HUES6 (cell line): ENCODE data around the gene NTN4.
"Not testable (repeated sequence)": the region's sequence is repeated elsewhere in the genome, so short reads cannot be mapped to it uniquely, and the experiment has no call there.

Source experiments
- H3K27ac ChIP-seq: 2 replicates; pipeline ENCODE4 v1.7.0; 2013; ENCODE audit warnings: low read depth, mild to moderate bottlenecking, low read length, inconsistent platforms
- H3K27me3 ChIP-seq: 2 replicates; pipeline ENCODE4 v1.6.1; 2013; ENCODE audit warnings: low read length; ENCODE audit not compliant: control insufficient read depth, insufficient read depth
- H3K36me3 ChIP-seq: 2 replicates; pipeline ENCODE4 v1.6.1; 2013; ENCODE audit warnings: low read length; ENCODE audit not compliant: control insufficient read depth, insufficient read depth
- H3K4me1 ChIP-seq: 2 replicates; pipeline ENCODE4 v1.6.1; 2013; ENCODE audit warnings: low read length; ENCODE audit not compliant: control insufficient read depth, insufficient read depth
- H3K4me3 ChIP-seq: 2 replicates; pipeline ENCODE4 v1.5.1; 2013; ENCODE audit warnings: low read depth, low read length
- H3K9ac ChIP-seq: one replicate; pipeline ENCODE4 v1.6.1; 2013; ENCODE audit warnings: mild to moderate bottlenecking, low read length
- H3K9me3 ChIP-seq: 2 replicates; pipeline ENCODE4 v1.6.1; 2013; ENCODE audit warnings: low read depth, low read length; ENCODE audit not compliant: control insufficient read depth, insufficient read depth

The NTN4 gene

DNA sequence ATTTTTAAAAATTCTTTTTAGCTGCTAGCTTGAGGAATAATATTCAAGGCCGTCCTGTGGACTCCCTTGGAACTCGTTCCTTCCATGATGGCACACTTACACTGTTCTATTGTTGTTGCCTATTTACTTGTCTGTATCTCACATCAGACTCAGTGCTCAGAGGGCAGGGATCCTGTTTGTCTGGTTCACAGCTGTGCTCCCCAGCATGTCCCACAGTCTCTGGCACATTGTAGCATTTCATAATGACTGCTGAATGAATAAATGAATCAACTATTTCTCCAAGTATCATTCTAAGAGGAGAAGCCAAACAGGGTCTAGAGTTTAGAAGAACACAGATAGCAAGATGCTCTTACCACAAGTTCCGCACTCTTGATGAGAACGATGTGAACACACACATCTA is 48.0 kb downstream of the NTN4 start:
- Histone ChIP-seq H3K9me3 (no peaks in the 10 kb centered on the region; the same call in 1 of the 2 replicates), H3K4me3 (no peak overlapping the region), H3K36me3 (no peaks in the 10 kb centered on the region), H3K9ac (no peak overlapping the region), H3K4me1 (no peaks in the 10 kb centered on the region), H3K27me3 (no peaks in the 10 kb centered on the region), H3K27ac (no peak overlapping the region)

DNA sequence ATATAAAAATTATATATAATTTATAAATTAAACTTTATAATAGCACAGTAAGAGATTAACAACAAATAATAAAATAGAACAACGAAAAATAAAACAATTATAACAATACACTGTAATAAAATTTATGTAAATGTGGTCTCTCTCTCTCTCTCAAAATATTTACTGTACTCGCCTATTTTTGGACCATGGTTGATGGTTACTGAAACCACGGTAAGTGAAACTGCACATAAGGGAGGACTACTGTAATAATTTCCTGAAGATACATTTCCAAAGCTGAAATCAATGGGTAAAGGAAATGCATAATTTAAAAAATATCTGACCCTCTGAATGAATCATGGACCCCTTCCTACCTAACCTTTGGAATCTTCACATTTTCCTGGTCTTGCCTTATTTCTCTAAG is 48.9 kb downstream of the NTN4 start:
- H3K4me3 ChIP-seq: no peak overlapping the region
- no peaks in the 10 kb centered on the region for H3K27me3 ChIP-seq
- no peak overlapping the region for H3K9ac ChIP-seq
- no peaks in the 10 kb centered on the region for H3K4me1 ChIP-seq
- H3K9me3 ChIP-seq: no peaks in the 10 kb centered on the region; the same call in 1 of the 2 replicates
- H3K27ac ChIP-seq: no peak overlapping the region
- no peaks in the 10 kb centered on the region for H3K36me3 ChIP-seq

DNA sequence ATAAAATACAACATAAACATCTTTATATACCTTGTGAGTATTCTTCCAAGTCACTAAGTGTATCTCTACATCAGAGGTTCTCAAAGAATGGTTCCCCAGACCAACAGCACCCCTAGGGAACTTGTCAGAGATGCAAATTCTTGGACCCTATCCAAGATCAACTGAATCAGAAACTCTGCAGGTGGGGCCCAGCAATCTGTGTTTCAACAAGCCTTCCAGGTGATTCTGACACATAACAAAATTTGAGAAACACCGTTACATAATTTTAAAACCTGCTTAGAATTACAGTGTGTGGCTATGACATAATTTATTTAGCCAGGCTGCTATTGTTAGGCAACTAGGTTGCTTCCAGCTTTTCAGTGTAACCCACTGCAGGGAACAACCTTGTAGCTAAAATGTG is 49.8 kb downstream of the NTN4 start:
- H3K4me1 ChIP-seq: no peaks in the 10 kb centered on the region
- no peak overlapping the region for H3K9ac ChIP-seq
- H3K9me3 ChIP-seq: no peaks in the 10 kb centered on the region; the same call in 1 of the 2 replicates
- no peaks in the 10 kb centered on the region for H3K27me3 ChIP-seq
- no peak overlapping the region for H3K27ac ChIP-seq
- H3K36me3 ChIP-seq: no peaks in the 10 kb centered on the region
- H3K4me3 ChIP-seq: no peak overlapping the region

DNA sequence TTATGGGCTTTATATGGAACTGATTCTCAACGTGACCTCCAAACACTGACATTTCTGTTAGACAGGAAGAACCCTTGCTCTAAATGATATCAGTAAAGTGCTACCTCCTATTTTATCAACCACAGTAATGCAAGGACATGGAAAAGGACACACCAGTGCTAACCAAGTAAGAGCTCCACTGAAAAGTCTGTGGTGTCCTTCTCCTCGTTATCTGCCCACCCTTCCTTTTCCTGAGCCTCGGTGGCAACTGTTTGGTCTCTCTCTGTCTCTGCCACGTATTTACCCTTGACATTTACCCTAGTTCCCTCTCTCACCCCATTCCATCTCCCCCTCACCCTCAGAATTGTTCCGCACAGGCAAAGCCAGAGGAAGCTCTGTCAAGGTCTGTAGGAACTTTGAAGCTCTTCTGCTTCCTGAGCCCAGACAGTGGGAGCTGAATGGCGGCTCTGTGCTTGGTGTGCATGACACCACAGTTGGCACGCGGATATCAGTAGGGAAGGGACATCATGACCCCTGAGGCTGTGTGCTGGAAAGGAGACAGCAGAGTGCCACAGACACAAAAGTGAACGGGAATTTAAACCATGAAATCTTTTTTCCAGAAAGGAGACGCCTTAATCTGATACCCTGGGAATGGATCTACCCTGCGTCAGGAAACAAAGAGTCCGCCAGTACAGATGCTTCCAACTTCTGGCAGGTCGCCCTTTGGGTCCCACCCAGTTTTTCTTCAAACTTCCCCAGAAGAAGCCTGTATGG is 50.8 kb downstream of the NTN4 start:
- Histone ChIP-seq H3K27ac (no peak overlapping the region), H3K9me3 (no peaks in the 10 kb centered on the region), H3K9ac (no peak overlapping the region), H3K27me3 (no peaks in the 10 kb centered on the region), H3K4me1 (no peaks in the 10 kb centered on the region), H3K4me3 (no peak overlapping the region), H3K36me3 (no peaks in the 10 kb centered on the region)

DNA sequence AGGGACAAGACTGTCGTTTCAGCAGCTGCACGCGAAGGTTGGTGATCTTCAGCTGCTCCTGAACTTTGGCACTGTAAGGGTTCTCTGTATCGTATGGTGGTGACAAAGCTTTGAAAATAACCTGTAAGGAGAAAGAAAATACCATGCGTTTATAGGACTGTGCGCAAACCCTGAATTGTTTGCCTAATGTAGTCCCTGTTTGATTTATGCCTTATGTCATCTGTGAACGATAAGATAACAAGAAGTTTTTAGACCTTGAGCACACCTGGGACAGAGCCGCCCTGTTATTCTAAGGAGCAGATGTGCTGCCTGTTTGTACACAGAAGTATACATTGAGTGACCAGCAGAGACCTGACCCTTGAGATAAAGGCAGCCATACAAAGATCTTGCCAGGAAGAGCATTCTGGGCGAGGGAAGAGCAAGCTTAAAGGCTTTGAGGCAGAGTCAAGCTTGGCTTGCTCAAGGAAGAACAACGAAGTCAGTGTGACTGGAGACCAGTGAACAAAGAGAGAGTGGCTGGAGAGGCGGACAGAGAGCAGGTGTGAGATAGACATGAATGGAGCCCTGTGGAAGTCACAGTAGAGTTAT is 52.4 kb downstream of the NTN4 start:
- Histone ChIP-seq H3K4me1 (no peaks in the 10 kb centered on the region), H3K27ac (no peak overlapping the region), H3K4me3 (no peak overlapping the region), H3K36me3 (no peaks in the 10 kb centered on the region), H3K9ac (no peak overlapping the region), H3K27me3 (no peaks in the 10 kb centered on the region), H3K9me3 (no peaks in the 10 kb centered on the region)

DNA sequence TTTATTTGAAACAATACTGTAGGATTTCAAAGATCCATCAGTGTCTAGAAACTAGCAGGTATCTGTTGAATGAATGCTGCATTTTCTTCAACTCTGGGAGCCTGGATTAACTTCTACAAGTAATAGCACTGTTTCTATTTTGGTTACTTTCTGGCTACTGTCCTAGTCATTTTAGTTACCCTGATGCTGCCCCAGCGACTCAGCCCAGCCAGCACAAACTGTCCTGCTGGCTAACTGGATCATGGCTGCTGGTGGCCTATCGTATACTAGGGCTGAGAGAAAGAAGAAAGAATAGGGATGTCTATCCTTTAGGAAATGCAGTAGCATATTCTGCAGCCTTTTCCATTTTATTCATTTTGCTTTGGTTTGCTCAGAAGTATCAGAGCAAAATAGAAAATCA is 53.9 kb downstream of the NTN4 start:
- H3K9ac ChIP-seq: no peak overlapping the region
- no peaks in the 10 kb centered on the region for H3K36me3 ChIP-seq
- no peak overlapping the region for H3K27ac ChIP-seq
- H3K4me3 ChIP-seq: no peak overlapping the region
- no peaks in the 10 kb centered on the region for H3K27me3 ChIP-seq
- no peaks in the 10 kb centered on the region for H3K4me1 ChIP-seq
- H3K9me3 ChIP-seq: no peaks in the 10 kb centered on the region

DNA sequence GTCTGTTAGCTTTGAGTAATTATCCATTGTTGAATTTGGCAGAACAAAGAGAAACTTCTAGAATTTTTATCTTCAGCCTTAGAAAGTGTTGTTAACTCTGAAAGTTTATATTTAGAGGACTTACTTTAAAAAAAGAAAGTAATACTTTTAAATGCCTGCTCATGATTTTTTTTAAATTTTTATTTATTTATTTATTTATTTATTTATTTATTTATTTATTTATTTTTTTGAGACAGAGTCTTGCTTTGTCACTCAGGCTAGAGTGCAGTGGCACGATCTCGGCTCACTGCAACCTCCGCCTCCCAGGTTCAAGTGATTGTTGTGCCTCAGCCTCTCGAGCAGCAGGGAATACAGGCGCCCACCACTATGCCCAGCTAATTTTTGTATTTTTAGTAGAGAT is 54.8 kb downstream of the NTN4 start:
- H3K9ac ChIP-seq, H3K9me3 ChIP-seq, H3K27ac ChIP-seq, H3K4me3 ChIP-seq, H3K4me1 ChIP-seq, H3K36me3 ChIP-seq, H3K27me3 ChIP-seq: not testable (repeated sequence)

DNA sequence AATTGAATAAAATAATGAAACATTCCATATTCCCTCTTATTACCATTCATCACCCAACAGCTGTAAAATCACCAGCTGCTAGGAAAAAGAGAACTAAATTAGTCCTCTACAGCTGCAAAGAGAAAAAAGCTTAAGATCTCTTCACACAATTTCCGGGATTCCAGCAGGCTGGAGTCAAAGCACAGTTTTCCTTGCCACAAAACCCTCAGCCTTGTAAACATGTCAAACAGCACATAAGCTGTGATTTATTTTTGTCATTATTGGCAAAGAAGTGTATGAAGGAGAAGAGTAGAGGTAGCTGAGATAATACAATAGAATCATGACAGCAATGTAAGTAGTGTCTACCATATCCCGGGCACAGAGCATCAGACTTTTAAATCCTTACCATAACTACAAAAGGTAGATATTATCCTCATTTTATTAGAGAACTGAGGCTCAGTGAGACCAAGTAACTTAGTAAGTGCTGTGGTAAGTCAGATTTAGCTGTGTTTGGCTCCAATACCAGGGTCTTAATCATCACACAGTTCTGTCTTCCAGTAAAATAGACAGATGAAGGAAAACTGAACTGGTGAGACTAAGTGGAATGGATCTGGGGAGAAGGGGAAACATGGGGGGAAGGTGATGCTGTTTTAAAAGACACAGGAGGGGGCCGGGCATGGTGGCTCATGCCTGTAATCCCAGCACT is 57.3 kb downstream of the NTN4 start:
- no peaks in the 10 kb centered on the region for H3K27me3 ChIP-seq
- H3K27ac ChIP-seq: no peak overlapping the region
- H3K9me3 ChIP-seq: no peaks in the 10 kb centered on the region
- no peak overlapping the region for H3K4me3 ChIP-seq
- H3K9ac ChIP-seq: no peak overlapping the region
- H3K36me3 ChIP-seq: no peaks in the 10 kb centered on the region
- peaks cover 4% of the 10 kb centered on the region; the same call in 1 of the 2 replicates for H3K4me1 ChIP-seq

DNA sequence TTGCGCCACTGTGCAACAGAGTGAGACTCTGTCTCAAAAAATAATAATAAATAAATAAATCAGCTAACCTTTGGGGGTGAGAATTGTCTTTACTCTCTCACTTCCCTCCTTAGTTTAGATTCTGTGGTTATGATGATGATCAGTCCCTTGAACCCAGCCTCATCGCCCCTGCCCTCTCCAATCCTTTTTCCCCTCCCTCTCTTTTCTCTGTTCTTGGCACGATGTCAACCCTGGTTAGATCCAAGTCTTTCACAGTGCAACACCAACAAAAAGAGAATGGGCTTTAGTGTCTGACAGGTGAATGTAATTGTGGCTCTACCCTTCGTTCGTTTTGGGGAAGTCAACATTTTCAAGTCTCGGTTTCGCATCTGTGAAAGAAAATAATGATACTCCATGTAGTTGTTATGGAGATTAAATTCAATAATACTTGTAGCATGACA is 59.0 kb downstream of the NTN4 start:
- Histone ChIP-seq H3K36me3 (no peaks in the 10 kb centered on the region), H3K27ac (no peak overlapping the region), H3K4me3 (no peak overlapping the region), H3K4me1 (peaks cover 4% of the 10 kb centered on the region; the same call in 1 of the 2 replicates), H3K9me3 (0 out of 2 replicates have a peak, but pooled peaks cover 3% of the 10 kb centered on the region), H3K9ac (no peak overlapping the region), H3K27me3 (no peaks in the 10 kb centered on the region)

DNA sequence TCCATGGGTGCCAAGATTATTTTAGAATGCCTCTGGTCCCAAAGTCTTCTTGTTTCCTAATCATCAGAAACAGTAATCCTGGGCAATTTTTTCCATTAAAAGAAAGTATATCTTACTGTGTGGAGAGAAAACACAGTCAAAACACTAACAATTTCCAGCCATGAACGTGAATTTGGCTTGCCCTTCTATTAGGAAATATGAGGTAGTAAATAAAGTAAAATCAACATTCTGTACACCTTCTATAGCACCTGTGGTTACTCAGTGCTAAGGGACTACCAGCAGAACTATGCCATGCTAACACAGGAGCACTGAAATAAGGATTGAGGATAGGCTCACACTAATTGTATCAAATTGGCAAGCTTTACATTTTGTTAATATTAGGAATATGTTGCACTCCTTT is 60.1 kb downstream of the NTN4 start:
- Histone ChIP-seq H3K27ac (no peak overlapping the region), H3K27me3 (no peaks in the 10 kb centered on the region), H3K9ac (no peak overlapping the region), H3K9me3 (peaks cover 9% of the 10 kb centered on the region; the same call in 1 of the 2 replicates), H3K4me1 (peaks cover 4% of the 10 kb centered on the region; the same call in 1 of the 2 replicates), H3K4me3 (no peak overlapping the region), H3K36me3 (no peaks in the 10 kb centered on the region)

DNA sequence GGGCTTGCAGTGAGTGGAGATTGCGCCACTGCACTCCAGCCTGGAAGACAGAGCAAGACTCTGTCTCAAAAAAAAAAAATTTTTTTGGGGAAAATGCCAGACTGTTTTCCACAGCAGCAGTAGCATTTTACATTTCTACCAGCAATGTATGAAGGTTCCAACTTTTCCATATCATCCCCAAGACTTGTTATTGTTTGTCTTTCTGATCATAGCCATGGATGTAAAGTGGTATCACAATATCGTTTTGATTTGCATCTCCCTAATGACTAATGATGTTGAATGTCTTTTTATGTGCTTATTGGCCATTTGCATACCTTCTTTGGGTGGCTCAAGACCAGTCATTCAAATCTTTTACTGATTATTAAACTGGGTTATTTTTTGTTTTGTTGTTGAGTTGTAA is 63.7 kb downstream of the NTN4 start:
- Histone ChIP-seq H3K36me3 (no peaks in the 10 kb centered on the region), H3K27me3 (no peaks in the 10 kb centered on the region), H3K4me1 (peaks cover 7% of the 10 kb centered on the region; the same call in 1 of the 2 replicates), H3K9ac (no peak overlapping the region), H3K4me3 (no peak overlapping the region), H3K27ac (no peak overlapping the region), H3K9me3 (peaks cover 9% of the 10 kb centered on the region; the same call in 1 of the 2 replicates)
